GM12874 (cell line): ENCODE measurements around the gene SLC8A2.

Source experiments
- CTCF ChIP-seq: IDR thresholded peaks from 2 replicates; pipeline ENCODE4 v1.5.1; 2011; ENCODE audit warnings: low read depth, mild to moderate bottlenecking, control low read depth, low read length, moderate library complexity; ENCODE audit not compliant: insufficient read depth

The SLC8A2 gene

GRCh38 chr19:47414469-47414868, 57.2 kb downstream of the SLC8A2 start:
- TF ChIP-seq CTCF, result peak; percentile 27; the same call in 1 of the 2 replicates

- no peak for TF ChIP-seq CTCF
Measured at GRCh38 chr19:47413941-47414340, 57.8 kb downstream of the SLC8A2 start.

- no peak for TF ChIP-seq CTCF
Measured at GRCh38 chr19:47411101-47411500, 60.6 kb downstream of the SLC8A2 start.

DNA sequence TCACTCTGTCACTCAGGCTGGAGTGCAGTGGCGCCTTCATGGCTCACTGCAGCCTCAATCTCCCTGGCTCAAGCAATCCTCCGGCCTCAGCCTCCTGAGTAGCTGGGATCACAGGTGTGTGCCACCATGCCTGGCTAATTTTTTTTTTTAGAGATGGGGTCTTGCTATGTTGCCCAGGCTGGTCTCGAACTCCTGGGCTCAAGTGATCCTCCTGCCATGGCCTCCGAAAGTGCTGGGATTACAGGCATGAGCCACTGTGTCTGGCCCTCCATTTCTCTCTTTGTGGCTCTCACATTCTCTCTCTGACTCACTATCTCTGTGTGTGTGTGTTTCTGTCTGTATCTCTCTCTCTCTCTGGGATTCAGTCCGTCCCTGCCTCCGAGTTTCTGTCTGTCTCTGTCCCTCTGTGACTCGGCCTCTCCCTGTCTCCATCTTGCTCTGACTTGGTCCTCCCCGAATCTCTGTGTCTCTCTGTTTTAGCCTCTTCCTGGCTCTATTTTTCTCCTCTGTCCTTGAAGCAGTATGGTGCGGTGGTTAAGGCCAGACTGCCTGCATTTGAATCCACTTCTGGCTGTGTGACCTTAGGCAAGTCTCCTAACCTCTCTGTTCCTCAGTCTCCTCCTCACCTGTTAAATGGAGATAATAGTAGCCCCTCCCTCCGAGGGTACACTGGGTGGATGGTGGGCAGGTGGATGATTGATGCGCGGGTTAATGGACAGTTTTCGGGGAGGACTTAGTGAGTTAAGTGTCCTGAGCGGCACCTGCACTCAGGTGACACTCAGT, 63.3 kb downstream of the SLC8A2 start:
- no peak for TF ChIP-seq CTCF

DNA sequence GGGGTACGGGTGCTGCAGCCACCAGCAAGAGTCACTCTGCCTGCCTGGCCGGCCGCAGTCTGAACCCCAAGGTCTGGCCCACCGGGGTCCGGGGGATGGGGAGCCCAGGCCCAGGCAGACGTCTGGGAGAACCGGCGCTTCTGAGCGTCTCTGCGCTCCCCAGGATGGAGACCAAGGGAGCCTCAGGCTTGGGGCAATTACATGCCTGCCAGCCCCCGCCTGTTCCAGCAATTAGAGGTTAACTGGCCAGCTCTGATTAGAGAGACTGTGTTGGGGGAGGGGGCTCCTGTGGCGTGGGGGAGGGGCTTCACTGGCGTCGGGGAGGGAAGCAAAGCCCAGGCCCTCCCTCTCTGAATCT, 64.3 kb downstream of the SLC8A2 start:
- no peak for TF ChIP-seq CTCF

DNA sequence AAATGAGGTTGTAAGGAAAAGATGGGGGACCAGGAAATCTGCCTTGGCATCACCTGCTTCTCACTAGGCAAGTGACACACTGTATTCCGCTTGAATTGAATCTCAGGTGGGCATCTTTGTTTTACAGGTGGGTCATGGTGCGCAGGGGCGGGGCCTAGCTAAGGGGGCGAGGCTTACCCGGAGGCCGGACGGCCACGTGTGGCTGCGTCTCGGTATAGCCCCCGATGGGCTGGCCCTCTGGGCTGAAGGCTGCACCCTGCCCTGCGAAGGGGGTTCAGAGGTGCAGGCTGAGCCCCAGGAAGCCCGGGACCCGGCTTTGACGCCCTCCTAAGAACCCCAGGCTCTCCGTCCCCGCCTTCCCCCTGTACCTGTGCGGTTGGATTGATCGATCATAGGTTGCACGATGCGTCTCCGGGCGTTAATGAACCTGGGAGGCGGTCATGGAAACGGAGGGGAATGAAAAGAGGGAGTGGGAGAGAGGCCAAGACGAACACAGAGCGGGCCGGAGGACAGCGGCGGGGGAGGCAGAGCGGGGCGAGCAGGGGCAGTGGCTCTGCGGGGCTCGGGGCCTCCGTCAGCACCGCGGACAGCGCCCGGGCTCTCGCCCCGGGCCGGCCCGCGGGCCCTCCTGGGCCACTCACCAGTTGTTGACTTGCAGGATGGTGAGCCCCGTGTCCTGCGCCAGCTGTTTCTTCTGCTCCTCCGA, 64.8 kb downstream of the SLC8A2 start:
- no peak for TF ChIP-seq CTCF

DNA sequence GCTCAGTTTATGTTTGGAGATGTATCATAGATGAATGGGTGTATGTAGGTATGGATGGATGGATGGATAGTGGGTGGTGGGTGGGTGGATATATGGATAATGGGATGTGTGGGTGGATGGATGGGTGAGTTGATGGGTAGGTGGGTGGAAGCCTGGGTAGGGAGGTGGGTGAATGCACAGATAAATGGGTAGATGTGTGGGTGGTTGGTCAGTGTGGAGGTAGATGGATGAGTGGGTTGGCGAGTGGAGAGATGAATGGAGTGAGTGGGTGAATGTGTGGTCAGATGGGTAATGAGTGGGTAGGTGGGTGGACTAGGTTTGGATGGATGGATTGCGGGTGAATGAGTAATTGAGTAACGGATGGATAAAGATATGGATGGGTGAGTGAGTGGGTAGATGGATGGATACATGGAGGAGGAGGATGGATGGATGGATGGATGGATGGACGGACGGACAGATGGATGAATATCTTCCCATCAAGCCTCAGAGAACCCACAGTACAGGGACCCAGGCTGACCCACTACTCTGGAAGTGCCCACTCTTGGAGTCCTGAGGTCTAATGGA, 65.8 kb downstream of the SLC8A2 start:
- no peak for TF ChIP-seq CTCF
